Measurements from ENCODE around the gene IFNA6. TPM values are rescaled to one million over a fixed set of nuclear protein-coding genes. Genes with fewer than 3 reads are reported as not detected.

The IFNA6 gene
- total RNA-seq, 1 experiment from 2014 or later = not detected

Other genes starting within 250 kb of the IFNA6 start
- not detected for gene IFNW1, start 209.1 kb downstream of the IFNA6 start, total RNA-seq (2021; ENCODE audit: unreplicated experiment)
- not detected for gene IFNA21, start 184.2 kb downstream of the IFNA6 start, total RNA-seq (2021; ENCODE audit: unreplicated experiment)
- not detected for gene IFNA4, start 163.3 kb downstream of the IFNA6 start, total RNA-seq (2021; ENCODE audit: unreplicated experiment)
- not detected for gene IFNA7, start 148.7 kb downstream of the IFNA6 start, total RNA-seq (2021; ENCODE audit: unreplicated experiment)
- not detected for gene IFNA10, start 143.7 kb downstream of the IFNA6 start, total RNA-seq (2021; ENCODE audit: unreplicated experiment)
- gene IFNA16, start 133.6 kb downstream of the IFNA6 start, total RNA-seq (2021; ENCODE audit: unreplicated experiment) = not detected
- gene IFNA17, start 122.7 kb downstream of the IFNA6 start, total RNA-seq (2021; ENCODE audit: unreplicated experiment) = not detected
- gene IFNA14, start 110.9 kb downstream of the IFNA6 start, total RNA-seq (2021; ENCODE audit: unreplicated experiment) = not detected
- gene IFNA5, start 45.6 kb downstream of the IFNA6 start, total RNA-seq (2021; ENCODE audit: unreplicated experiment) = not detected
- gene KLHL9, start 15.5 kb downstream of the IFNA6 start, total RNA-seq (2021; ENCODE audit: unreplicated experiment) = 7.4 TPM
- not detected for gene IFNA13, start 17.2 kb upstream of the IFNA6 start, total RNA-seq (2021; ENCODE audit: unreplicated experiment)
- not detected for gene IFNA2, start 34.5 kb upstream of the IFNA6 start, total RNA-seq (2021; ENCODE audit: unreplicated experiment)
- not detected for gene IFNA8, start 58.2 kb upstream of the IFNA6 start, total RNA-seq (2021; ENCODE audit: unreplicated experiment)
- not detected for gene IFNA1, start 89.6 kb upstream of the IFNA6 start, total RNA-seq (2021; ENCODE audit: unreplicated experiment)
- 0.44 TPM for gene IFNE, start 131.4 kb upstream of the IFNA6 start, total RNA-seq (2021; ENCODE audit: unreplicated experiment)

Data from Panc1 (cell line).